Esophagus muscularis mucosa (tissue), 4 donors: ENCODE data around the gene STEAP4. TPM values are rescaled to one million over a fixed set of nuclear protein-coding genes. Genes with fewer than 3 reads are reported as not detected.

Experiments
- DNase-seq: peaks from one replicate; pipeline ENCODE4 v3.0.0-alpha.2; 2017; ENCODE audit errors: extremely low spot score
- H3K27ac ChIP-seq, 4 donors: fragments of 200-600 bp; sonication (generic); replicated peaks in 1 of 4; 1 replicate in 3 of 4; 2 replicates in 1 of 4; pipeline ENCODE4 v1.5.1; 2016 to 2019; ENCODE audit warnings: mild to moderate bottlenecking in 1 of 4
- H3K27me3 ChIP-seq, 4 donors: fragments of 200-600 bp; sonication (generic); one replicate each; pipeline versions ENCODE4 v1.5.1 to v1.6.0; 2016 to 2019
- H3K36me3 ChIP-seq, 4 donors: fragments of 200-600 bp; sonication (generic); one replicate each; pipeline ENCODE4 v1.5.1; 2016 to 2019
- H3K4me1 ChIP-seq, 4 donors: fragments of 200-600 bp; sonication (generic); one replicate each; pipeline ENCODE4 v1.5.1; 2016 to 2019
- H3K4me3 ChIP-seq, 4 donors: fragments of 200-600 bp; sonication (generic); 1 replicate in 2 of 4; 2 replicates in 2 of 4; pipeline ENCODE4 v1.5.1; 2016 to 2019; ENCODE audit warnings: mild to moderate bottlenecking in 4 of 4, moderate library complexity in 1 of 4
- H3K9me3 ChIP-seq, 4 donors: fragments of 200-600 bp; sonication (generic); 1 replicate in 3 of 4; 2 replicates in 1 of 4; pipeline ENCODE4 v1.5.1; 2016 to 2019
- CTCF ChIP-seq, 3 experiments: fragments of 200-600 bp in 2 of 3; fragments of 450-650 bp in 1 of 3; sonication (generic) in 2 of 3; IDR thresholded peaks; one replicate each; pipeline ENCODE4 v1.5.1; 2017 to 2019; ENCODE audit warnings: antibody characterized with exemption in 3 of 3, mild to moderate bottlenecking in 2 of 3, moderate library complexity in 1 of 3
- EP300 ChIP-seq: sonication (generic); formaldehyde crosslinking; IDR thresholded peaks from one replicate; pipeline ENCODE4 v1.6.1; 2017; ENCODE audit warnings: antibody characterized with exemption
- POLR2A ChIP-seq: fragments of 450-650 bp; IDR thresholded peaks from one replicate; pipeline ENCODE4 v1.6.1; 2017; ENCODE audit warnings: antibody characterized with exemption, moderate library complexity, mild to moderate bottlenecking, low read depth
- POLR2AphosphoS5 ChIP-seq, 2 donors: sonication (generic); formaldehyde crosslinking; IDR thresholded peaks; one replicate each; pipeline ENCODE4 v1.6.1; 2017; ENCODE audit warnings: antibody characterized with exemption in 2 of 2
- WGBS: methylation state at CpG from one replicate; pipeline ENCODE4 v1.1.5; 2018; 5-methylcytosine and 5-hydroxymethylcytosine counted together
- intact Hi-C: fragments of 100-400 bp; cut with DNase I; formaldehyde crosslinking; loops from one replicate; pipeline ENCODE4 v1.15.1; 2023
- total RNA-seq, 4 donors: library from RNA; depleted of rRNA; stranded (reverse); fragments of >200 nt; gene quantifications; one replicate each; pipeline versions ENCODE4 v1.1.0 to v1.2.1, GENCODE V29; 2016

STEAP4 gene
- total RNA-seq, 4 donors from 2014 or later = 21.6 to 72.4 (median 56.6) TPM

GRCh38 chr7:88328787-88329186, 22.1 kb upstream of the STEAP4 start:
- H3K4me3 ChIP-seq = no peak overlapping the region
- DNase-seq = no peak
- intact Hi-C loops = no loop called here
- H3K36me3 ChIP-seq = no peaks in the 10 kb centered on the region
- no peak overlapping the region for H3K27ac ChIP-seq
- H3K9me3 ChIP-seq = no peaks in the 10 kb centered on the region
- no peaks in the 10 kb centered on the region for H3K27me3 ChIP-seq
- TF ChIP-seq EP300 (no peak), POLR2AphosphoS5 (IDR thresholded peaks at IDR 0.05) (no peak), POLR2A (no peak), CTCF (IDR thresholded peaks at IDR 0.05) (no peak)
- H3K4me1 ChIP-seq = no peaks in the 10 kb centered on the region

GRCh38 chr7:88324699-88325098, 18.0 kb upstream of the STEAP4 start:
- H3K9me3 ChIP-seq = no peaks in the 10 kb centered on the region
- no peaks in the 10 kb centered on the region for H3K36me3 ChIP-seq
- no peaks in the 10 kb centered on the region for H3K4me1 ChIP-seq
- no peak for DNase-seq
- no peak overlapping the region for H3K4me3 ChIP-seq
- H3K27me3 ChIP-seq = no peaks in the 10 kb centered on the region
- intact Hi-C loops = no loop called here
- TF ChIP-seq CTCF (IDR thresholded peaks at IDR 0.05) (no peak), POLR2AphosphoS5 (IDR thresholded peaks at IDR 0.05) (no peak), EP300 (no peak), POLR2A (no peak)
- 86% methylated on average over 4 of the region's 4 CpGs for WGBS
- no peak overlapping the region for H3K27ac ChIP-seq

- WGBS = 67% methylated on average over 3 of the region's 3 CpGs
- DNase-seq = no peak
- H3K27ac ChIP-seq = no peak overlapping the region
Observed at GRCh38 chr7:88322151-88322550, 15.5 kb upstream of the STEAP4 start.

GRCh38 chr7:88321694-88322093, 15.0 kb upstream of the STEAP4 start:
- Histone ChIP-seq H3K36me3 (no peaks in the 10 kb centered on the region), H3K4me3 (no peak overlapping the region), H3K9me3 (no peaks in the 10 kb centered on the region), H3K27ac (no peak overlapping the region), H3K4me1 (peaks cover 0 to 11% (median 0%) of the 10 kb centered on the region in 4 donors), H3K27me3 (no peaks in the 10 kb centered on the region)
- 92% methylated on average over 1 of the region's 1 CpG for WGBS
- intact Hi-C loops = no loop called here
- TF ChIP-seq POLR2AphosphoS5 (IDR thresholded peaks at IDR 0.05) = no peak
- no peak for TF ChIP-seq CTCF (IDR thresholded peaks at IDR 0.05)
- TF ChIP-seq EP300 = no peak
- TF ChIP-seq POLR2A = no peak
- DNase-seq = no peak

More at GRCh38 chr7:88322151-88322550, 15.5 kb upstream of the STEAP4 start:
- intact Hi-C loops = no loop called here
- no peak overlapping the region for H3K4me3 ChIP-seq
- TF ChIP-seq CTCF (IDR thresholded peaks at IDR 0.05) (no peak), EP300 (no peak), POLR2AphosphoS5 (IDR thresholded peaks at IDR 0.05) (no peak), POLR2A (no peak)
- no peaks in the 10 kb centered on the region for H3K36me3 ChIP-seq
- no peaks in the 10 kb centered on the region for H3K9me3 ChIP-seq
- H3K27me3 ChIP-seq = no peaks in the 10 kb centered on the region
- peaks cover 0 to 8% (median 0%) of the 10 kb centered on the region in 4 donors for H3K4me1 ChIP-seq

- no peaks in the 10 kb centered on the region for H3K36me3 ChIP-seq
- TF ChIP-seq POLR2A (no peak), EP300 (no peak), POLR2AphosphoS5 (IDR thresholded peaks at IDR 0.05) (no peak), CTCF (IDR thresholded peaks at IDR 0.05) (no peak)
- H3K4me1 ChIP-seq = peaks cover 0 to 16% (median 0%) of the 10 kb centered on the region in 4 donors
- H3K4me3 ChIP-seq = no peak overlapping the region
- WGBS = 91% methylated on average over 2 of the region's 2 CpGs
- no peaks in the 10 kb centered on the region for H3K27me3 ChIP-seq
- H3K27ac ChIP-seq = no peak overlapping the region
- intact Hi-C loops = no loop called here
- H3K9me3 ChIP-seq = no peaks in the 10 kb centered on the region
- DNase-seq = no peak
Observed at GRCh38 chr7:88318196-88318595, 11.5 kb upstream of the STEAP4 start.
